ENCODE measurements around the gene CDCP2. TPM values are rescaled to one million over a fixed set of nuclear protein-coding genes. Genes with fewer than 3 reads are reported as not detected.
"Not testable (repeated sequence)": the region's sequence is repeated elsewhere in the genome, so short reads cannot be mapped to it uniquely, and the experiment has no call there.

Gene CDCP2
- total RNA-seq, 2 donors from 2014 or later, result 0.23 TPM; not detected in 1

DNA sequence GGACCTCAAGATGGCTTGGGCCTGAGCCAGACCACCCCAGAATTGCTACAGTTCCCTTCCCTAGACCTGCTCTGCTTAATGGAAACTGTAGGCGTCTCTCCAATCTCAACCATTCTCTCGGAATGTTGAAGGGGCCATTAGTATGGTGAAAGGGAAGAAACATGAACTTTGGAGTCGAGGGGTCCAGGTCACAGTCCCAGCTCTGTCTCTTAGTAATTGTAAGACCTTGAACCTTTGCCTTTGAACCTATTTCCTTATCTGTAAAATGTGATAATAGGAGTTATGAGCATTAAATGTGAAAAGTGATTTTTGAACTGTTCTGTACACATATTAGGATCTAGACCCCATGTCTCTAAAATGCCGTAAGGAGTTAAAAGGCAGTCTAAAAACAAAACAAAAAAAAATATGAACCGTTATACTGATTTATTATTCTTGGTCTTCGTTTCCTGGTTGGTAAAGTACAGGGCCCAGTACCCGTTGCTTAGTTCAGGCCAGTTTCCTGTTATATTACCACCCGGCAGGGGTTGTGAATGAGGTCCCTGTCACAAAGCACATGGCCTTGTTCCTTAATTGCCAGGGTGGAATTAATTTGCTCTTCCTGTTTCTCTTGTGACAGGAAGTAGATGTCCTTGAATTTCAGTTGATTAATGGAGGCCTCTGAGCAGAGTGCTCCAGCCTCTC, 57.1 kb downstream of the CDCP2 start:
- Histone ChIP-seq H3K27ac (no peak overlapping the region), H3K9me3 (no peaks in the 10 kb centered on the region), H3K36me3 (no peaks in the 10 kb centered on the region), H3K4me3 (no peak overlapping the region), H3K4me1 (replicated peaks) (no peaks in the 10 kb centered on the region), H3K27me3 (replicated peaks; ENCODE audit: insufficient read depth) (no peaks in the 10 kb centered on the region)
- WGBS, result 77% methylated on average over 8 of the region's 8 CpGs
- no peak for DNase-seq (ENCODE audit: low spot score)
- TF ChIP-seq, protein P1, sequence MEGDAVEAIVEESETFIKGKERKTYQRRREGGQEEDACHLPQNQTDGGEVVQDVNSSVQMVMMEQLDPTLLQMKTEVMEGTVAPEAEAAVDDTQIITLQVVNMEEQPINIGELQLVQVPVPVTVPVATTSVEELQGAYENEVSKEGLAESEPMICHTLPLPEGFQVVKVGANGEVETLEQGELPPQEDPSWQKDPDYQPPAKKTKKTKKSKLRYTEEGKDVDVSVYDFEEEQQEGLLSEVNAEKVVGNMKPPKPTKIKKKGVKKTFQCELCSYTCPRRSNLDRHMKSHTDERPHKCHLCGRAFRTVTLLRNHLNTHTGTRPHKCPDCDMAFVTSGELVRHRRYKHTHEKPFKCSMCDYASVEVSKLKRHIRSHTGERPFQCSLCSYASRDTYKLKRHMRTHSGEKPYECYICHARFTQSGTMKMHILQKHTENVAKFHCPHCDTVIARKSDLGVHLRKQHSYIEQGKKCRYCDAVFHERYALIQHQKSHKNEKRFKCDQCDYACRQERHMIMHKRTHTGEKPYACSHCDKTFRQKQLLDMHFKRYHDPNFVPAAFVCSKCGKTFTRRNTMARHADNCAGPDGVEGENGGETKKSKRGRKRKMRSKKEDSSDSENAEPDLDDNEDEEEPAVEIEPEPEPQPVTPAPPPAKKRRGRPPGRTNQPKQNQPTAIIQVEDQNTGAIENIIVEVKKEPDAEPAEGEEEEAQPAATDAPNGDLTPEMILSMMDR (IDR thresholded peaks at IDR 0.05), result no peak
- TF ChIP-seq POLR2AphosphoS5 (IDR thresholded peaks at IDR 0.05) (no peak), POLR2A (IDR thresholded peaks at IDR 0.05) (no peak)
- intact Hi-C loops (cut with DNase I), result no loop called here

DNA sequence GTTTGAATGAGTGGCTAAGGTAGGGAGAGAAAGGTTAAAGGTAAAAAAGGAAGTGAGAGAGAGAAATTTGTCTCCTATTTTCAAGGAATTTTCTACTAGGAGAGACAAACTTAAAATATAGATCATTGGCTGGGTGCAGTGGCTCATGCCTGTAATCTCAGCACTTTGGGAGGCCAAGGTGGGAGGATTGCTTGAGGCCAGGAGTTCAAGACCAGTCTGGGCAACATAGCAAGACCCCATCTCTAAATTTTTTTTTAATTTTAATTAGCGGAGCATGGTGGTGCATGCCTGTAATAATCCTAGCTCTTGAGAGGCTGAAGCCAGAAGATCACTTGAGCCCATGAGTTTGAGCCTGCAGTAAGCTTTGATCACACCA, 58.1 kb downstream of the CDCP2 start:
- intact Hi-C loops (cut with DNase I); H3K27me3 ChIP-seq (replicated peaks; ENCODE audit: insufficient read depth); H3K4me1 ChIP-seq (replicated peaks); DNase-seq (ENCODE audit: low spot score); H3K9me3 ChIP-seq; H3K4me3 ChIP-seq; H3K36me3 ChIP-seq: not testable (repeated sequence)
- 44% methylated on average over 1 of the region's 1 CpG for WGBS
- H3K27ac ChIP-seq, result peak overlapping the region; percentile 22 to 58

DNA sequence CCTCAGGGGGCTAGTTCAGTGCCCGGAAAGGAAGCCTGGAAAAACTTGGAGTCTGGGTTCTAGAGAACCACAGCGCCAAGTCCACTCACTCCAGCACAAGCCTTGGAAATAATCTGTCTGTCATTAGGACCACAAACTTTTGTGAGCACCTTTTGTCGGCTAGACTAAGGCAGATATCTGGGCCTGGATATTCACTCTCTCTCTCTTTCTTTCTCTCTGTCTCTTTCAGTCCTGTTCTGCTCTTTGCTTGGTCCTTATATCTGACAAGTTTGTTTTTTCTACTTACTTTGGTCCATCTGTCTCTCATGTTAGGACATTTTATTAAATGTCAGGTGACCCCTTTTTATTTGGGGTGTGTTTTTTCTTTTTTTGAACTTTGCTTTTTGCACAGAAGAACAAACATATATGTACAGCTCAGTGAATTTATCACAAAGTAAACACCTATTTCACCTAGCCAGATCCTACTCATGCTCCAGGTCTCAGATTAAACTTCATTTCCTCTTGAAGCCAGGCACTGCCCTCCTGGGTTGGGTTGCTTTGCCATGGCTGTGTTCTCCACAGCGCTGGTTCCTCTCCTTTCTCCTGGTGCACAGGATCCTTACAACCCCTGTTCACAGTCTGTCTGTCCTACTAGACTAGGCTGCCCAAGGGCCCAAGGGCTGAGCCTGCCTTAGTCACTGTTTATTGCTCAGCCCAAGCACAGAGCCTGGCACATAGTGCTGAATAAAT, 58.6 kb downstream of the CDCP2 start:
- 87% methylated on average over 4 of the region's 4 CpGs for WGBS
- H3K27me3 ChIP-seq (replicated peaks; ENCODE audit: insufficient read depth), result no peaks in the 10 kb centered on the region
- TF ChIP-seq, protein P1 (IDR thresholded peaks at IDR 0.05), result no peak
- TF ChIP-seq POLR2A (IDR thresholded peaks at IDR 0.05) (no peak), POLR2AphosphoS5 (IDR thresholded peaks at IDR 0.05) (no peak)

GRCh38 chr1:54091666-54092065, 61.1 kb downstream of the CDCP2 start:
- WGBS, result 94% methylated on average over 3 of the region's 3 CpGs
- Histone ChIP-seq H3K27ac (no peak overlapping the region), H3K4me3 (no peak overlapping the region), H3K27me3 (replicated peaks; ENCODE audit: insufficient read depth) (no peaks in the 10 kb centered on the region), H3K9me3 (no peaks in the 10 kb centered on the region), H3K36me3 (no peaks in the 10 kb centered on the region), H3K4me1 (replicated peaks) (no peaks in the 10 kb centered on the region)
- TF ChIP-seq, protein P1 (IDR thresholded peaks at IDR 0.05), result no peak
- TF ChIP-seq POLR2A (IDR thresholded peaks at IDR 0.05) (no peak), POLR2AphosphoS5 (IDR thresholded peaks at IDR 0.05) (no peak)
- intact Hi-C loops (cut with DNase I), result no loop called here
- no peak for DNase-seq (ENCODE audit: low spot score)

More for the DNA sequence above, 58.6 kb downstream of the CDCP2 start:
- peak overlapping the region; percentile 22 to 58 for H3K27ac ChIP-seq
- no peaks in the 10 kb centered on the region for H3K9me3 ChIP-seq
- intact Hi-C loops (cut with DNase I), result no loop called here
- DNase-seq (ENCODE audit: low spot score), result no peak
- no peaks in the 10 kb centered on the region for H3K4me1 ChIP-seq (replicated peaks)
- H3K36me3 ChIP-seq, result no peaks in the 10 kb centered on the region
- no peak overlapping the region for H3K4me3 ChIP-seq

DNA sequence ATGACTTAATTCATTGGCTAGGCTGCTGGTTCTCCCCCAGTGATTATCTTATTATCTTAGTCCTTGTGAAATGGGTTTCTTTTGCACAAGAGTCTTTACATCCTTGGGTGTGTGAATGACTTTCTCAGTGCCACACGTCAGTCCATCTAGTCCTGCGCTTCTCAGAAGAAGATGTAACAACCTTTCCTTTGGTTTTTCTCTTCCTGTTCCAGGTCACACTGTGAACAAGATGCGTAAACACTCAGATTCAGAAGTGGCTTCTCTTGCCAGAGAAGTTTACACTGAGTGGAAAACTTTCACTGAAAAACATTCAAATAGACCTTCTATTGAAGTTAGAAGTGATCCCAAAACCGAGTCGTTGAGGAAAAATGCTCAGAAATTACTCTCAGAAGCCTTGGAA, 64.4 kb downstream of the CDCP2 start:
- no peaks in the 10 kb centered on the region for H3K36me3 ChIP-seq
- intact Hi-C loops (cut with DNase I), result no loop called here
- 93% methylated on average over 5 of the region's 5 CpGs for WGBS

More for the DNA sequence above, 64.4 kb downstream of the CDCP2 start:
- Histone ChIP-seq H3K4me1 (replicated peaks) (no peaks in the 10 kb centered on the region), H3K9me3 (no peaks in the 10 kb centered on the region), H3K27ac (no peak overlapping the region), H3K27me3 (replicated peaks; ENCODE audit: insufficient read depth) (no peaks in the 10 kb centered on the region), H3K4me3 (no peak overlapping the region)
- TF ChIP-seq POLR2AphosphoS5 (IDR thresholded peaks at IDR 0.05) (no peak), POLR2A (IDR thresholded peaks at IDR 0.05) (no peak)
- TF ChIP-seq, protein P1 (IDR thresholded peaks at IDR 0.05), result no peak
- DNase-seq (ENCODE audit: low spot score), result no peak

Data from prostate gland (tissue), 2 donors.